HG02870 (cell line): ENCODE data around the gene GALK2.
A peak's percentile ranks its signal among the peaks of the same experiment; 100 is the strongest.
"Not testable (repeated sequence)": the region's sequence is repeated elsewhere in the genome, so short reads cannot be mapped to it uniquely, and the experiment has no call there.

Experiments
- ATAC-seq: cut with Tn5 transposase; IDR thresholded peaks from one replicate; pipeline ENCODE4 v1.9.1; 2021; ENCODE audit warnings: mild to moderate bottlenecking, moderate library complexity; ENCODE audit not compliant: unreplicated experiment

Gene GALK2

GRCh38 chr15:49215768-49216739 lies 46.0 kb downstream of the GALK2 start:
- ATAC-seq = peak; percentile 98

DNA sequence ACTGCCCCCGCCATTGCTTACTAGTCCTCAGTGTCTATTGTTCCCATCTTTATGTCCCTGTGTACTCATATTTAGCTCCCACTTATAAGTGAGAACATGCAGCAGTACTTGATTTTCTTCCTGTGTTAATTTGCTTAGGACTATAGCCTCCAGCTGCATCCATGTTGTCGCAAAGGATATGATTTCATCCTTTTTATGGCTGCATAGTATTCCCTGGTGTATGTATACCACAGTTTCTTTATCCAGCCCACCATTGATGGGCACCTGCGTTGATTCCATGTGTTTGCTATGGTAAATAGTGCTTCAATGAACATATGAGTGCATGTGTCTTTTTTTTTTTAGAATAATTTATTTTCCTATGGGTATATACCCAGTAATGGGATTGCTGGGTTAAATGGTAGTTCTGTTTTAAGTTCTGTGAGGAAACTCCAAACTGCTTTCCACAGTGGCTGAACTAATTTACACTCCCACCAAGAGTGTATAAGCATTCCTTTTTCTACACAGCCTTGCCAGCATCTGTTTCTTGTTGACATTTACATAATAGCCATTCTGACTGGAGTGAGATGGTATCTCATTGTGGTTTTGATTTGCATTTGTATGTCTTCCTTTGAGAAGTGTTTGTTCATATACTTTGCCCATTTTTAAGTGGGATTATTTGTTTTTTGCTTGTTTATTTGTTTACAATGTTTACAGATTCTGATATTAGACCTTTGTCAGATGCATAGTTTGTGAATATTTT lies 53.7 kb downstream of the GALK2 start:
- ATAC-seq = no peak

DNA sequence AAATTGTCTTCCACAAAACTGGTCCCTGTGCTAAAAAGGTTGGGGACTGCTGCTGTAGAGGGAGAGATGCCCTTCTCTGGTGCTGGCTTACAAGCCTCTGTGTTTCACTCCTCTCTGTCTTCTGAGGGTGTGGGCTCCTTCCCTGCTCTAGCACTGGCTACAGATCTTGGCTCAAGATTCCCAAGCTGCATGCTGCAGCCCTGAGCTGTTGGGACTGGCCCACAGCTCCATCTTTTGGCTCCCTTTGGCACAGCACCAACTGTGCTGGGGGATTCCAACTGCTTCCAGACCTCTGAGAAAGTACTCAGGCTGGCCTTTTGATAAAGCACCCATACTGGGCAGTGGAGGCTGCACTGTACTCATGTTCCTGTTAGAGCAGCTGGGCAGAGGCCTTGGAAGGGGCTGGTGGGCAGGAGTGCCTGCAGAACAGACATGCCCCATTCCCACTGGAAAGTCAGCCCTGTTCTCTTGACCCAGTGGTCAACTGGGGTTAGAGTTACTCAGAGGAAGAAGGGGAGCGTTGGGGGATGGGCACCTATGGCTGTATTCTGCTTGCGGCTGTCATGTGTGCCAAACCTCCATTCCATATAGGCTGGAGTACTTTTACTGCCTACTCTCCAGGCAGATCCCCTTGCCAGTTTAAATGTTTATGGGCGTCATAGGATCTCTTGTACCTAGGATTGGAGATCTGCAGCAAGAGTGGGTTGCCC lies 55.7 kb downstream of the GALK2 start:
- ATAC-seq = no peak

GRCh38 chr15:49227602-49228001 lies 57.6 kb downstream of the GALK2 start:
- ATAC-seq = no peak

DNA sequence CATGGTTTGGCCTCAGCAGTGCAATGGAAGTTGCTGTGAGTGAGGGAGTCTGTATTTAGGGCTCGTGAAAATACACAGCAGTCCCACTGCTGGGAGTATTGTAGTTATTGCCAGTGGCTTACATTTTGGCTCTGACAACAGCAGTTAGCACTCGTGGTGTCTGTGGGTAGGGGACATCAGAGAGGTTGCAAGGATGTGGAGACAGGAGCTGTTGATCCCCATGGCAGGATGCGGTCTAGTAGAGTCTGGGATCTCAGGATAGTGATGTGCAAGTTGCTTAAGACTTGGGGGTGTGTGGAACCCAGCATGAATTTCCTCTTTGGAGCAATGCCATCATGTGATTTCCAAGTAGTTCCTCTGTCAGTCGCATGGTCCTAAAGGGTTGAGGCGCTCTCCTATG lies 59.9 kb downstream of the GALK2 start:
- ATAC-seq = no peak

DNA sequence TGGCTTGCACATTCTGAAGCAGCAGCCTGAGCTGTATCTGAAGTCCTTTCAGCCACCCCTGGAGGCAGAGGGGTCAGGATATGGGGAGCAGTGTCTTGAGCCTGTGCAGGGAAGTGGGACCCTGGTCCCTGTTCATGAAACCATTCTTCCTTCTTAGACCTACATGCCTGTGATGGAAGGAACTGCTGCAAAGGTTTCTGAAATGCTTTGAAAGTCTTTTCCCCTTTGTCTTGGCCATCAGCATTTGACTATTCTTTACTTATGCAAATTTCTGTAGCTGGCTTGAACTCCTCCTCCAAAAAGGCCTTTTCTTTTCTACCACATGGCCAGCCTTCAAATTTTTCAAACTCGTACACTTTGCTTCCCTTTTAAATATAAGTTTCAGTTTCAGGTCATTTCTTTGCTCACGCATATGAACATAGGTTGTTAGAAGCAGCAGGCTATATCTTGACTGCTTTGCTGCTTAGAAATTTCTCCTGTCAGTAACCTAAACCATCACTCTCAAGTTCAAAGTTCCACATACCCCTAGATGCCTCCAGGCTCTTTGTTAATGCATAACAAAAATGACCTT lies 62.3 kb downstream of the GALK2 start:
- no peak for ATAC-seq

DNA sequence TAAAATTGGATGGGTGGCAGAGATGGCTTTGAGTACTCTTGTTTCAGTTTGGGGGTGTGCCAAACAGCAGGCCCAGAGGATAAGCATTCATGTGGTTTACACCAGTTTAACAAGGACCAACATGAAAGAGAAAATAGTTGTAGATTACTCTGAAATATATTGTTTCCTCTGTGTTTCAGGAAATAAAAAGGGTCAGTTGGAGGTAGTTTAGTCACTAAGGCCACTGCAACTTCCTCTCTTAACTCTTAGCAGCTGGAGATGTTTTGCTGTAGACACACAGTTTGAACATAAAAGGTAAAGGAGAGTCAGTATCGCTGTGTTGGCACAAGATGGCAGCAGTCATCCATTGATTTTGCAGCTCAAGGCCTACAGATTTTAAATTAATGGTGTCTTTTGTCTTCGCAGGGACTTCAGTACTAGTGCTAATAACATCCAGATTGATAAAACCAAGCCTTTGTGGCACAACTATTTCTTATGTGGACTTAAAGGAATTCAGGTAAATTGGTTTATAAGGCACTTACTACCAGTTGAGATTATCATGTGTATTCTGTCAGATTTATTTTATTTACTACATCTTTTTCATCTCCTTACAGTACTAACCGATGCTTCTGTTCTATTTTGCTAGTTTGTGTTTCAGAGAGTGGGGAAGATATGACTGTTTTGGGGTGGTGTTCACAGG lies 65.5 kb downstream of the GALK2 start:
- peak; percentile 86 for ATAC-seq

DNA sequence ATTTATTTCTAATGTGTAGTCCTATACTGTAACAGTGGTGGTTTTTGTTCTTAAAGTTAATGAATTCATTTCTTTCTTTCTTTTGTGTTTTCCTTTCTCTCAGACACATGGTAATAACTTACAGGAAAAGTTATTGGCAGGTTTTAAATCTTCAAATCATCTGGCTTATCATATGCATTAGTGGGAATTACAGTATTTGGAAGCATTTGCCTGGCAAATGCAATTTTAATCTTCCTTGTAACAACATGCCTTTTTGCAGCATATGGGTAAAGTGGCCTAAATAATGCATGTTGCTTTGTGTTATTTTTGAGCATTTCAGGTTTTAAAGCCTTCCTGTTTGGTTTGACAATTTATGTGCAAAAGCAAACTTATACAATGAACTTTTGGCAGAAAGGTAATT lies 66.8 kb downstream of the GALK2 start:
- no peak for ATAC-seq

DNA sequence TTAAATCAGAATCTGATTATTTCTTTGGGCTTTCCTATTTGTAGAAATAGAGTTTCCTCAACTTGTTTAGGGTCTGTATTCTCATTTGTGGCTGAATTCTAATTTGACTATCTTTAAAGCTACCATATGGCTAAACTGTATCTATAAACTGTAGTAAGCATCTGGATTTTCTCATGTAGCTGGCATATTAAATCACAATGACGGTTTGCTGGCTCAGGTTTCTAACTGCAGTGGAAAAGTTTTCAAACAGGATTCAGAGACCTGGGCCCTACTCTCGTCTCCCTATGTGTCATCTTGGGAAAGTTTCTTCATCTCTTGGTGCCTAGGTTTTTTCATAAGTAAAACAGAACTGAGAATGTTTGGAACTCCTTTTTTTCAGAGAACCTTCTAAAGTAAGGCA lies 68.3 kb downstream of the GALK2 start:
- ATAC-seq = no peak

DNA sequence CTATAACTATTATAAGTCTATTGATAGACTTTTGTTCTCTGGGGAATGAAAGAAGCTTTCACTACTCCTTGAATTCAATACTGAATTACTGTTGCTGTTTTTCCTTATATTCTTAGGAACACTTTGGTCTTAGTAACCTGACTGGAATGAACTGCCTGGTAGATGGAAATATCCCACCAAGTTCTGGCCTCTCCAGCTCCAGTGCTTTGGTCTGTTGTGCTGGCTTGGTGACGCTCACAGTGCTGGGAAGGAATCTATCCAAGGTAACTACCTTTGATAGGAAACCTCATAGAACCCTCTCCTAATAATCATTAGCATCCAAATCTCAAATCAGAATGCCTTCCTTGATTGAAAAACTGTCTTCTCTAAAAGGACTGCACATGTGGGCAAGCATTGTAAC lies 69.1 kb downstream of the GALK2 start:
- no peak for ATAC-seq

DNA sequence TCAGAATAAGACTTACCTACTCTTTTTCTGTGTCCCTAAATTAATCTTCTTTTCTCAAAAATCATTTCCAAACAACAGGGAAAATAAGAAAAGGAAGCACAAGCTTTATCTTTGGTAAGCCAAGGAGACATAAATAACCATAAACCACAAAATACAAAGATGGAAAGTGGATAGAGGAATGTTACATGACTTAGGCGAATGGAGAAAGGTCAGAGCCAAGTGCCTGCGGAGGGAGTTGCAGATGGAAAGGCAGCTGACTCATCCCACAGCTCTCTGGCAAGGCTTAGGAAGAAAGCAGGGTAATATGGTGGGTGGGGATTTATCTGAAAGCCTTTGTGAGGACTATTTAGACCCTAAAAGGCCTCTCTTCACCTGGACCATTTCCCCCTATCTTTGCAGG lies 72.8 kb downstream of the GALK2 start:
- no peak for ATAC-seq

DNA sequence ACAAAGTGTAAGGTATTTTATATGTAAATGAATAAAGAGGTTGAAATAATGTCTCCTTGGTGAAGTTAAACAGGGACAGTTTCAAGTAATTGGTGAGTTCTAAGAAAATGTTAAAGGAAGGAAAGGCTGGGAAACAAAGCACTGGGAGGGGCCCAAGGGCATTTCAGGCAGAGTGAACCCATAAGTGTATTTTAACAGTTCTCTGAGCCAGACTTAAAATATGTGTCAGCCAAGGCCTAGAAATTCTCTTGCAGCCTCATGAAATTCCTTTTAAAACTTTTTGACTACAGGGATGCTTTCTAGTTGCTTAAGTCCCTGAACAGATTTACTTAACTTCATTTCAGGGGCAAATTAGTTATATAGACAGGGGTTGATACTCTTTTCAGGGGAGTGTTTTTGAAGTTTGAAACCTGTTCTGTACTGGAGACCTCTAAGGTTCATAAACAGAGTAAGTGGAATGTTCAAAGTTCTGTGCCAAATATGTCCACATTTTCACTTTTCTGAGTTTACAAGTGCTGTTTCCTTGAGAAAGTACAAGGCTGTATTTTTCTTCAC lies 77.6 kb downstream of the GALK2 start:
- ATAC-seq = no peak

GRCh38 chr15:49248291-49248690 lies 78.2 kb downstream of the GALK2 start:
- ATAC-seq = no peak

DNA sequence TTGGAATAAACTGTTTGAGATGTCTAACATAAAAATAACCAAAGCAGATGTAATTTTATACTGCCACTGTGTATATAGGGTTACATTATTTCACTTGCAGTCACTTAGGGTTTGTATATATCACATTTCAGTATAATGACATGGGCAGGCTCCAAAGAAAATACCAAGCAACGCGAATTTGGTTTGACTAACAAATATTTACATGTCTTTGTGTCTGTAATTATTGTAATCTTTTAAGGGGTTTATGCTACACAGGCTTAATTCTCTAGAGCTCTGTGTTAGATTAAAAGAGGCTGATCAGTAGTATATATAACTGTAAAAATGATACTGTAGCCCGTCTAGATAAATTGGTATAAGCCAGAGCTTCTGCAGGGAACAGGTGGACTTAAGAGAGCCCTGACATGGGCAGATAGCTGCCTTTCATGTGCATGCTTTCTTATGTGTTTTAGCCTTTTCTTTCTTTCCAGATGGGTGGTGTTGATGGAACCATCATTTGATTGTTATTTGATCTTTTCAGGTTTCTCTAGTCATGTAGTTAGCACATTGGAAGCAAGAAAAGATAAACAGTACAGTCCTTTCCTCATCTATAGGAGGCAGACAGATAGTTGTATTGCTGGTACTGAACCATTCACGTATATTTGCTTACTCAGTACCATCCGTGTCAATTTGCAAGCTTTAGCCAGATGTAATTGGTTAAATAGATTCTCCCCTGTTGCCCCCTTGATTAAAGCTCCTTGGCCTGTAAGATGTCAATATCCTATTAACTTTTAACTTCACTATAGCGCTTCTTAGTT lies 86.1 kb downstream of the GALK2 start:
- ATAC-seq = no peak

DNA sequence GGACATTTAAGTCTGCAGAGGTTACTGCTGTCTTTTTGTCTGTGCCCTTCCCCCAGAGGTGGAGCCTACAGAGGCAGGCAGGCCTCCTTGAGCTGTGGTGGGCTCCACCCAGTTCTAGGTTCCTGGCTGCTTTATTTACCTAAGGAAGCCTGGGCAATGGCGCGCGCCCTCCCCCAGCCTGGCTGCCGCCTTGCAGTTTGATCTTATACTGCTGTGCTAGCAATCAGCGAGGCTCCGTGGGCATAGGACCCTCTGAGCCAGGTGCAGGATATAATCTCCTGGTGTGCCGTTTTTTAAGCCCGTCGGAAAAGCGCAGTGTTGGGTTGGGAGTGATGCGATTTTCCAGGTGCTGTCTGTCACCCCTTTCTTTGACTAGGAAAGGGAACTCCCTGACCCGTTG lies 95.1 kb downstream of the GALK2 start:
- not testable (repeated sequence) for ATAC-seq

- ATAC-seq = no peak
These were observed 95.9 kb downstream of the GALK2 start for GRCh38 chr15:49265911-49266310.

DNA sequence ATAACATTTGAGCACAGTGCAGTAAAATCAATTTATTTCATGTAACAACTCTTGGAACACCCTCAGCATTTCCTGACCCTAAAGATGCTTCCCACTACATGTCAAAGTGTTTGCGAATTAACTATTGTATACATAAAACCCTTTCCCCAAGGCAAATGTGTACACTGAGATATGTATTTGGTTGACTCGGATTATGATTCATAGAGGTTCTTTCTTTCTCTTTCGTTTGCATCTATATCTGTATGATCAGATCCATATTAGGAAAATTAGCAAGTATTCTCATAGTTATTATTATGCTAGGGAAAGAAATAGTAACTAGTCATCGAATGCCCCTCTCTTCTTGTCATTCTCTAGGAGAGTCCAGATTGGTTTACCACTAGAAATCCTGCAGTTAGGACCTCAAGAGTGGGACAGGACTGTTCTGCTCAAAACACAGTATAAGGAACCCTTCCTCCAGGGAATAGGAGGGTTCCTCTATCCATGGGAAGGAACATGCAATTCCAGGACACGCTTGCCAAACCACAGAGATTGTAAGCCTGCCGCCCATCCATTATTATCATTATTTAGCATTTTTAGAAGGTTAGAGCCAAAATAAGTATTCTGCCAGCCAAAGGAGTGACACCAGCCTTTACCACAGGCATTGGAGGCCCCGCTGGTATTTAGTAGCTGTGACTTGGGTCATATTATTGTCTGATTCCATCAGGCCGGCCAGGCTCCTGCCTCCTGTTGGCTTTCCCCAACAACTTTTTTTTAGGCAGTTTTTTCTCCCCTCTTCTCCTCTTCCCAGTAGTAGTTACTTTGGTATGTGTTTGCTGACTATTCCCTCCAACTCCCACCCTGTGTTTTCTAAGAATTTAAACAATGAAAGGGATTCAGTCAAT lies 100.7 kb downstream of the GALK2 start:
- ATAC-seq = no peak

DNA sequence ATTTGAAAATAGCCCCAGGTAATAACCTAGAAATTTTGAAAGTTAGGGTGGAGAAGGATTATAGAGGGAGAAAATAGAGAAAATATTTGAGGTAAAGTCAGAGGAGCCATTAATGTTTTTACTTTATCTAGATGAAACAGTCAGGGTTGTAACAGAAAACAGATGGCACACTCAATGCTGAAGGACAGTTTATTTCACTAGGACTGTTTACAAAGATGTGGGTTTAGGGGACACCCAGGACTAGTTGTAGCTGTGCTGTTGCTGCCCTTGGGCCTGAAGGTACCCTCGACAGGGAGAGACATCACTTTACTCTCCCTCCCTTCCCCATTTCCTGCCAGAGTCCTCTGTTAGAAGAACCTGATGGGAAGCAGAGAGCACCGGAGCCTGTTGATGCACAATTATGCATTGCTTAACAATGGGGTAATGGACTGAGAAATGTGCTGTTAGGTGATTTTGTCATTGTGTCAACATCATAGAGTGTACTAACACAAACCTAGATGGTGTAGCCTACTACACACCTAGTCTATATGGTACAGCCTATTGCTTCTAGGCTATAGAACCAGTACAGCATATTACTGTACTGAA lies 103.8 kb downstream of the GALK2 start:
- no peak for ATAC-seq
